ENCODE measurements around the gene DYNC2LI1.

DNA sequence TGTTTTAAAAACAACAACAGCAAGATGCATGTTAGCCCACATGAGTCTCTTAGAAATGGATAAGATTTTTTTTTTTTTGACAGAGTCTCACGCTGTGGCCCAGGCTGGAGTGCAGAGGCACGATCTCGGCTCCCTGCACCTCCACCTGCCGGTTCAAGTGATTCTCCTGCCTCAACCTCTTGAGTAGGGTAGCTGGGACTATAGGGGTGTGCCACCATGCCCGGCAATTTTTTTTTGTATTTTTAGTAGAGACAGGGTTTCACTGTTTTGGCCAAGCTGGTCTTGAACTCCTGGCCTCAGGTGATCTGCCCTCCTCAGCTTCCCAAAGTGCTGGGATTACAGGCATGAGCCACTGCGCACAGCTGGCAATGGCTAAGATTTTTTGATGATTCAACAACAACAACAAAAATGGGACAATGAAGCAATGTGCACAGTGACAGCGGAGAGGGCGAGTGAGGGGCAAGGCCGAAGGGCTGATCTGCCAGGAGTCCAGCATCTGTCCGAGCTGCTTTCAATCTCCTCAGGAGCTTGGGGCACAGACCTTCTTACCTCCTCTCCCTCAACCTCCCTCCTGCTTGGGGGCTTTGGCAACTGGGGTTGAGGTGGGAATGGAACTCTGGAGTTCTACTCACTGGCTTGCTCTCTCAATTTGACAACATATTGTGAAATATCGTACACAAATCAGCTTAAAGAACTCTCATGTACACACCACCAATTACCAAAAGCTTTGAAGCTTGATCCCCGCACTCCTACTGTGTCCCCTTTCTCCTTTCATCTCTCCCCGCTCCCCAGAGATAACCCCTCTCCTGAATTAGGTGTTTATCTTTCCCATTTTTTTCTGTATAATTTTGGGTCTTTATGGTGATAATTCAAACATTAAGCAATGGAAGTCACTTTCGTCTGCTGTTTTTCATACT, 68.4 kb downstream of the DYNC2LI1 start:
- no peak for TF ChIP-seq POLR2A (IDR thresholded peaks at IDR 0.05; ENCODE audit: extremely low read depth, insufficient read length)
- TF ChIP-seq, protein P1, sequence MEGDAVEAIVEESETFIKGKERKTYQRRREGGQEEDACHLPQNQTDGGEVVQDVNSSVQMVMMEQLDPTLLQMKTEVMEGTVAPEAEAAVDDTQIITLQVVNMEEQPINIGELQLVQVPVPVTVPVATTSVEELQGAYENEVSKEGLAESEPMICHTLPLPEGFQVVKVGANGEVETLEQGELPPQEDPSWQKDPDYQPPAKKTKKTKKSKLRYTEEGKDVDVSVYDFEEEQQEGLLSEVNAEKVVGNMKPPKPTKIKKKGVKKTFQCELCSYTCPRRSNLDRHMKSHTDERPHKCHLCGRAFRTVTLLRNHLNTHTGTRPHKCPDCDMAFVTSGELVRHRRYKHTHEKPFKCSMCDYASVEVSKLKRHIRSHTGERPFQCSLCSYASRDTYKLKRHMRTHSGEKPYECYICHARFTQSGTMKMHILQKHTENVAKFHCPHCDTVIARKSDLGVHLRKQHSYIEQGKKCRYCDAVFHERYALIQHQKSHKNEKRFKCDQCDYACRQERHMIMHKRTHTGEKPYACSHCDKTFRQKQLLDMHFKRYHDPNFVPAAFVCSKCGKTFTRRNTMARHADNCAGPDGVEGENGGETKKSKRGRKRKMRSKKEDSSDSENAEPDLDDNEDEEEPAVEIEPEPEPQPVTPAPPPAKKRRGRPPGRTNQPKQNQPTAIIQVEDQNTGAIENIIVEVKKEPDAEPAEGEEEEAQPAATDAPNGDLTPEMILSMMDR (IDR thresholded peaks at IDR 0.05; ENCODE audit: low read depth, low read length) = no peak

Measured in NB4 (cell line).